Measurements from ENCODE around the gene LAIR2.

DNA sequence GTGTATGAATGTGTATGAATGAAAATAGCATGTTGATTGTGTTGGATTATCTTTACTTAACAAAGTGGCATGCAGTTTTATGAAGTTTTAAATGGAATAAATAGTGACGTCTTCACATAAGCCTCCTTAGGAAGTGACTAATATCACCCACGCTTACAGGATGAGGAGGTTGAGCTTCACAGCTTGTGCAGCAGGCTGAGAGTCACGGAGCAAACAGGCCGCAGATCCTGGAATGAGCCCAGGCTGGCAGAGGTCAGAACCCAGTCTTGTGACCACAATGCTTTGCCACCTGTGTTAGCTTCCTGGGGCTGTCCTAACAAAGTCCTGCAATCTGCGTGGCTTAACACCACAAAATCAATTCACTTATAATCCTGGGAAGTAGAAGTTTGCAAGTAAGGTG, 20.8 kb downstream of the LAIR2 start:
- no peak for TF ChIP-seq POLR2A (IDR thresholded peaks at IDR 0.05; ENCODE audit: low read depth, low read length)
- no peak for TF ChIP-seq SPI1 (IDR thresholded peaks at IDR 0.05; ENCODE audit: low read depth, low read length)
- TF ChIP-seq POLR2AphosphoS5 (IDR thresholded peaks at IDR 0.05; ENCODE audit: low read depth, low read length): no peak
